G401 (cell line): ENCODE measurements around the gene WDFY1. TPM values are rescaled to one million over a fixed set of nuclear protein-coding genes. Genes with fewer than 3 reads are reported as not detected.
"Not testable (repeated sequence)": the region's sequence is repeated elsewhere in the genome, so short reads cannot be mapped to it uniquely, and the experiment has no call there.

Experiments used
- DNase-seq: peaks from one replicate; pipeline ENCODE4 v3.0.0-alpha.2; 2015; ENCODE audit warnings: low spot score
- in situ Hi-C: cut with HindIII; loops from 2 replicates; pipeline ENCODE4 v1.10.0; 2016; ENCODE audit warnings: low sequenced_read_pairs, mixed read lengths
- total RNA-seq: library from RNA; depleted of rRNA; stranded (reverse); fragments of >200 nt; shearing (Covaris generic); gene quantifications from 2 replicates; pipeline ENCODE4 v1.2.3, GENCODE V29; 2014

Gene WDFY1
- total RNA-seq, 1 experiment from 2014 or later, result 108 TPM

GRCh38 chr2:223872772-223873171, 72.4 kb downstream of the WDFY1 start:
- DNase-seq, in situ Hi-C loops: not testable (repeated sequence)

- in situ Hi-C loops, DNase-seq: not testable (repeated sequence)
Observed at GRCh38 chr2:223871661-223872060, 73.5 kb downstream of the WDFY1 start.

- no peak for DNase-seq
- in situ Hi-C loops, result no loop called here
Observed at GRCh38 chr2:223870840-223871611, 74.1 kb downstream of the WDFY1 start.

- no peak for DNase-seq
- in situ Hi-C loops, result no loop called here
Observed at GRCh38 chr2:223868005-223868404, 77.1 kb downstream of the WDFY1 start.

- DNase-seq, result no peak
- in situ Hi-C loops, result no loop called here
Observed at GRCh38 chr2:223865907-223866508, 79.1 kb downstream of the WDFY1 start.

- no peak for DNase-seq
- in situ Hi-C loops, result no loop called here
Observed at GRCh38 chr2:223865124-223865523, 80.0 kb downstream of the WDFY1 start.

GRCh38 chr2:223863491-223863890, 81.6 kb downstream of the WDFY1 start:
- in situ Hi-C loops, result no loop called here
- DNase-seq, result no peak

GRCh38 chr2:223860809-223861738, 84.1 kb downstream of the WDFY1 start:
- no peak for DNase-seq
- in situ Hi-C loops, result no loop called here

GRCh38 chr2:223859070-223859469, 86.1 kb downstream of the WDFY1 start:
- in situ Hi-C loops, result no loop called here
- no peak for DNase-seq

- in situ Hi-C loops, result no loop called here
- no peak for DNase-seq
Observed at GRCh38 chr2:223856584-223856983, 88.6 kb downstream of the WDFY1 start.

- DNase-seq, result no peak
- in situ Hi-C loops, result no loop called here
Observed at GRCh38 chr2:223856021-223856420, 89.1 kb downstream of the WDFY1 start.

- in situ Hi-C loops, result no loop called here
- no peak for DNase-seq
Observed at GRCh38 chr2:223855426-223855825, 89.7 kb downstream of the WDFY1 start.

GRCh38 chr2:223854741-223855140, 90.4 kb downstream of the WDFY1 start:
- no peak for DNase-seq
- in situ Hi-C loops, result no loop called here

- in situ Hi-C loops, result no loop called here
- no peak for DNase-seq
Observed at GRCh38 chr2:223853425-223853837, 91.7 kb downstream of the WDFY1 start.

- in situ Hi-C loops, result no loop called here
Observed at GRCh38 chr2:223852281-223852795, 92.8 kb downstream of the WDFY1 start.

GRCh38 chr2:223847410-223847809, 97.7 kb downstream of the WDFY1 start:
- in situ Hi-C loops, result no loop called here
- DNase-seq, result no peak

More at GRCh38 chr2:223852281-223852795, 92.8 kb downstream of the WDFY1 start:
- no peak for DNase-seq

- in situ Hi-C loops, result no loop called here
- no peak for DNase-seq
Observed at GRCh38 chr2:223846515-223846914, 98.6 kb downstream of the WDFY1 start.

GRCh38 chr2:223841436-223842190, 103.5 kb downstream of the WDFY1 start:
- no peak for DNase-seq
- in situ Hi-C loops, result no loop called here
